ENCODE data around the gene HTR7.

- no peak for TF ChIP-seq EZH2 (IDR thresholded peaks at IDR 0.05; ENCODE audit: borderline replicate concordance, low read depth, low read length, severe bottlenecking)
- TF ChIP-seq CTCF (IDR thresholded peaks at IDR 0.05; ENCODE audit: borderline replicate concordance, extremely low read depth, low read length, poor library complexity, severe bottlenecking): no peak
Measured at GRCh38 chr10:90707657-90708056, 150.2 kb downstream of the HTR7 start.

Data from DND-41 (cell line).